Chondrocyte (in vitro differentiated cells): Measurements from ENCODE around the gene SEL1L. TPM values are rescaled to one million over a fixed set of nuclear protein-coding genes. Genes with fewer than 3 reads are reported as not detected.

Experiments used
- DNase-seq: peaks from one replicate; pipeline ENCODE4 v3.0.0; 2021; ENCODE audit warnings: mixed read lengths, low spot score
- H3K27ac Mint-ChIP-seq: one replicate; pipeline ENCODE4 v1.8.0; 2021; ENCODE audit warnings: mild to moderate bottlenecking, moderate library complexity, mixed read lengths; ENCODE audit not compliant: unreplicated experiment
- H3K27me3 Mint-ChIP-seq: 2 replicates; pipeline ENCODE4 v1.8.0; 2021; ENCODE audit warnings: low read depth, mixed read lengths
- H3K36me3 Mint-ChIP-seq: 2 replicates; pipeline ENCODE4 v1.8.0; 2021; ENCODE audit warnings: low read depth, mixed read lengths
- H3K4me1 Mint-ChIP-seq: 2 replicates; pipeline ENCODE4 v1.8.0; 2021; ENCODE audit warnings: low read depth, mild to moderate bottlenecking, mixed read lengths
- H3K4me3 Mint-ChIP-seq: one replicate; pipeline ENCODE4 v1.8.0; 2021; ENCODE audit warnings: mild to moderate bottlenecking, moderate library complexity, mixed read lengths; ENCODE audit not compliant: unreplicated experiment
- H3K9me3 Mint-ChIP-seq: 2 replicates; pipeline ENCODE4 v1.8.0; 2021; ENCODE audit warnings: low read depth, mixed read lengths
- CTCF ChIP-seq: fragments of 200-600 bp; sonication (generic); IDR thresholded peaks from 2 replicates; pipeline ENCODE4 v1.5.0; 2021; ENCODE audit warnings: antibody characterized with exemption, mild to moderate bottlenecking, moderate library complexity
- total RNA-seq: library from RNA; stranded (reverse); gene quantifications from 3 replicates; pipeline ENCODE4 v1.2.1, GENCODE V29; 2021

The SEL1L gene
- total RNA-seq, 1 donor from 2014 or later = 201 TPM

- no peaks in the 10 kb centered on the region for H3K27me3 Mint-ChIP-seq
- H3K9me3 Mint-ChIP-seq = no peaks in the 10 kb centered on the region
- no peak overlapping the region for H3K27ac Mint-ChIP-seq
- no peaks in the 10 kb centered on the region for H3K4me1 Mint-ChIP-seq
- H3K4me3 Mint-ChIP-seq = no peak overlapping the region
- DNase-seq = no peak
- TF ChIP-seq CTCF = no peak
- H3K36me3 Mint-ChIP-seq = peaks cover 35% of the 10 kb centered on the region
Measured at GRCh38 chr14:81484120-81484519, 49.5 kb downstream of the SEL1L start.

GRCh38 chr14:81480741-81481140 is 52.9 kb downstream of the SEL1L start:
- Mint-ChIP-seq H3K27me3 (no peaks in the 10 kb centered on the region), H3K4me1 (no peaks in the 10 kb centered on the region), H3K27ac (no peak overlapping the region), H3K36me3 (peaks cover 29% of the 10 kb centered on the region), H3K9me3 (no peaks in the 10 kb centered on the region), H3K4me3 (no peak overlapping the region)
- DNase-seq = no peak
- no peak for TF ChIP-seq CTCF

GRCh38 chr14:81478446-81478845 is 55.2 kb downstream of the SEL1L start:
- H3K4me1 Mint-ChIP-seq = no peaks in the 10 kb centered on the region
- no peak for DNase-seq
- no peaks in the 10 kb centered on the region for H3K27me3 Mint-ChIP-seq
- H3K27ac Mint-ChIP-seq = no peak overlapping the region
- H3K36me3 Mint-ChIP-seq = peaks cover 23% of the 10 kb centered on the region
- TF ChIP-seq CTCF = no peak
- H3K4me3 Mint-ChIP-seq = no peak overlapping the region
- H3K9me3 Mint-ChIP-seq = no peaks in the 10 kb centered on the region

GRCh38 chr14:81476816-81477215 is 56.8 kb downstream of the SEL1L start:
- no peak for TF ChIP-seq CTCF

GRCh38 chr14:81474685-81475324 is 58.8 kb downstream of the SEL1L start:
- H3K27me3 Mint-ChIP-seq = no peaks in the 10 kb centered on the region
- no peak overlapping the region for H3K4me3 Mint-ChIP-seq
- H3K27ac Mint-ChIP-seq = no peak overlapping the region
- H3K36me3 Mint-ChIP-seq = peaks cover 22% of the 10 kb centered on the region
- DNase-seq = no peak
- TF ChIP-seq CTCF = no peak
- H3K4me1 Mint-ChIP-seq = no peaks in the 10 kb centered on the region
- no peaks in the 10 kb centered on the region for H3K9me3 Mint-ChIP-seq

More at GRCh38 chr14:81476816-81477215, 56.8 kb downstream of the SEL1L start:
- no peak for DNase-seq
- no peak overlapping the region for H3K4me3 Mint-ChIP-seq
- H3K4me1 Mint-ChIP-seq = no peaks in the 10 kb centered on the region
- no peaks in the 10 kb centered on the region for H3K27me3 Mint-ChIP-seq
- H3K36me3 Mint-ChIP-seq = peaks cover 25% of the 10 kb centered on the region
- no peak overlapping the region for H3K27ac Mint-ChIP-seq
- H3K9me3 Mint-ChIP-seq = no peaks in the 10 kb centered on the region
